Measurements from ENCODE around the gene ARHGEF9. TPM values are rescaled to one million over a fixed set of nuclear protein-coding genes. Genes with fewer than 3 reads are reported as not detected.
"Not testable (repeated sequence)": the region's sequence is repeated elsewhere in the genome, so short reads cannot be mapped to it uniquely, and the experiment has no call there.

ARHGEF9 gene
- total RNA-seq, 1 donor from 2014 or later: 7.4 TPM

DNA sequence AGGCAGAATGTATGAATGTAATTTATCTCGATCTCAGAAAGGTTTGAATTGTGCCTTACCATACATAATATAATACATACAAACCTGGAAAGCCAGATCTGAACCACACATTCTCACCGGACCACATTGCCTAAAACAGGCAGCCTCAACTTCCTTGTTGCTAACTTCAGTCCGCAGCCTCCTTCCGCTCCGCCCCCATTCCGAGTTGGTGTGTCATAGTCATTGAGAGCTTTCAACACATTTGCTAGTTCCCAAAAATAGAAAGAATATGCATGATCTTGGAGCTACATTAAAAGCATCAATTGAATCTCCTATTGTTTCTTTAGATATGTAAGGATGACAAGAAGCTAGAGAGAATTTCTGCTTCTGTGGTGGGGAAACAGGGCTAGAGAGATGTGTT lies 127.2 kb downstream of the ARHGEF9 start:
- FAIRE-seq: no peak
- H3K4me3 ChIP-seq (ENCODE audit: low read depth, low read length): no peak overlapping the region
- TF ChIP-seq, protein P1, sequence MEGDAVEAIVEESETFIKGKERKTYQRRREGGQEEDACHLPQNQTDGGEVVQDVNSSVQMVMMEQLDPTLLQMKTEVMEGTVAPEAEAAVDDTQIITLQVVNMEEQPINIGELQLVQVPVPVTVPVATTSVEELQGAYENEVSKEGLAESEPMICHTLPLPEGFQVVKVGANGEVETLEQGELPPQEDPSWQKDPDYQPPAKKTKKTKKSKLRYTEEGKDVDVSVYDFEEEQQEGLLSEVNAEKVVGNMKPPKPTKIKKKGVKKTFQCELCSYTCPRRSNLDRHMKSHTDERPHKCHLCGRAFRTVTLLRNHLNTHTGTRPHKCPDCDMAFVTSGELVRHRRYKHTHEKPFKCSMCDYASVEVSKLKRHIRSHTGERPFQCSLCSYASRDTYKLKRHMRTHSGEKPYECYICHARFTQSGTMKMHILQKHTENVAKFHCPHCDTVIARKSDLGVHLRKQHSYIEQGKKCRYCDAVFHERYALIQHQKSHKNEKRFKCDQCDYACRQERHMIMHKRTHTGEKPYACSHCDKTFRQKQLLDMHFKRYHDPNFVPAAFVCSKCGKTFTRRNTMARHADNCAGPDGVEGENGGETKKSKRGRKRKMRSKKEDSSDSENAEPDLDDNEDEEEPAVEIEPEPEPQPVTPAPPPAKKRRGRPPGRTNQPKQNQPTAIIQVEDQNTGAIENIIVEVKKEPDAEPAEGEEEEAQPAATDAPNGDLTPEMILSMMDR (IDR thresholded peaks at IDR 0.05; ENCODE audit: insufficient read depth, low read length, severe bottlenecking): no peak
- no peaks in the 10 kb centered on the region for H3K36me3 ChIP-seq (ENCODE audit: control insufficient read depth, insufficient read depth, low read length)
- no peaks in the 10 kb centered on the region for H3K27me3 ChIP-seq (ENCODE audit: control insufficient read depth, insufficient read depth, low read length)
- DNase-seq (ENCODE audit: low read depth): peak; percentile 63

DNA sequence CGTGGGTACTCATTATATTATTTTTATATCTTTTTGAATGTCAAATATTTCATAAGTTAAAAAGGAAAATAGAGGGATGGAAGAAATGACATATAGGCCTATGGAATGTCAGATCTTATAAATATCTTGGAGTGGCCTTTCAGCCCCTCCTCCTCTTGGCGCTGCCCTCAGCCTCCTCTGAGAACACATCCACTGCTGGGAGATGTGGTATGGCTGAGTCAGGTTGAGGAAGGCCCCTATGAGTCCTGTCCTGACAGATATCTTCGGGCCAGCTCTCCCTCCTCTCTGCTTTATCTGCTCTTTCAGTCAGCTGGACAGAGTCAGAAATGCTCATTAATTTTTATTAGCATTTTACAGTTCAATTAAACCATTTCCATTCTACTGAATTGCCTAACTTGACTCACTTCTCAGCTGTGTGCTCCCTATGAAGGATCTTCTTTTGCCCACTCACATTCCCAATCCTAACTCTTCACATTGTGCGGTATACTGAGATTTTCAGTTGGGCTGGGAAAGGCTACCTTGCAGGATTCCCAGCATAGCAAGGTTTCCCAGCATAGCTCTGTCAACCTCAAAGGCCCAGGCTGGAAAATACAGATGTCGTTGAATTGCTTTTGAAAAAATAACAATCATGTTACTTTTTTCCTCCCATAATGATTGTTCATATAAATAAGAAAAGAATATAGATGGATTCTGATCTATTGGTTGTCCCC lies 128.0 kb downstream of the ARHGEF9 start:
- Histone ChIP-seq H3K27me3 (ENCODE audit: control insufficient read depth, insufficient read depth, low read length) (no peaks in the 10 kb centered on the region), H3K36me3 (ENCODE audit: control insufficient read depth, insufficient read depth, low read length) (no peaks in the 10 kb centered on the region), H3K4me3 (ENCODE audit: low read depth, low read length) (no peak overlapping the region)
- TF ChIP-seq, protein P1 (IDR thresholded peaks at IDR 0.05; ENCODE audit: insufficient read depth, low read length, severe bottlenecking): no peak
- FAIRE-seq: no peak
- DNase-seq (ENCODE audit: low read depth): peak; percentile 43

DNA sequence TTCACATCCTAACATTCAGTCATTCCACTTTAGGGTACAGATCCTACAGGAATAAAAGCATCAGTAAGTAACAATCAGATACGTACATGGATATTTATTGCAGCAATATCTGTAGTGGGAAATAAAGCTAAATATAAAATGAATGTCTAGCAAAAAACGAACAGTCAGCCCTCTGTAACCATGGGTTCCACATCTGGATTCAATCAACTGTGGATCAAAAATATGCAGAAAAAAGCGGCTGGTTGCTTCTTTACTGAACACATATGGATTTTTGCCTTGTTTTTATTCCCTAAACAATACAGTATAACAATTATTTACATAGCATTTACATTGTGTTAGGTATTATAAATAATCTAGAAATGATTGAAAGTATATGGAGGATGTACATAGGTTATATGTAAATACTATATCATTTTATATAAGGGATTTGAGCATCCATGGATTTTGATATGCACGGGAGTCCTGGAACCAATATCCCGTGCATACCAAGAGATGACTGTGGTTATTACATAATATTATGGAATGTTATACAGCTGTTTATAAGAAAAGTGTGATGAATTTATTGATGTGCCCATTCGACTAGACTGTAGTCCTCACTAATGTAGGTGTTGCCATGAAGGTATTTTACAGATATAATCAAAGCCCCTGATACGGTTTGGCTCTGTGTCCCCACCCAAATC lies 132.8 kb downstream of the ARHGEF9 start:
- DNase-seq (ENCODE audit: low read depth) (no peak), FAIRE-seq (no peak)
- Histone ChIP-seq H3K27me3 (ENCODE audit: control insufficient read depth, insufficient read depth, low read length) (no peaks in the 10 kb centered on the region), H3K4me3 (ENCODE audit: low read depth, low read length) (no peak overlapping the region), H3K36me3 (ENCODE audit: control insufficient read depth, insufficient read depth, low read length) (no peaks in the 10 kb centered on the region)
- TF ChIP-seq, protein P1 (IDR thresholded peaks at IDR 0.05; ENCODE audit: insufficient read depth, low read length, severe bottlenecking): no peak

DNA sequence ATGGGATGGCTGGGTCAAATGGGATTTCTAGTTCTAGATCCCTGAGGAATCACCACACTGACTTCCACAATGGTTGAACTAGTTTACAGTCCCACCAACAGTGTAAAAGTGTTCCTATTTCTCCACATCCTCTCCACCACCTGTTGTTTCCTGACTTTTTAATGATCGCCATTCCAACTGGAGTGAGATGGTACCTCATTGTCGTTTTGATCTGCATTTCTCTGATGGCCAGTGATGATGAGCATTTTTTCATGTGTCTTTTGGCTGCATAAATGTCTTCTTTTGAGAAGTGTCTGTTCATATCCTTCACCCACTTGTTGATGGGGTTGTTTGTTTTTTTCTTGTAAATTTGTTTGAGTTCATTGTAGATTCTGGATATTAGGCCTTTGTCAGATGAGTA lies 139.3 kb downstream of the ARHGEF9 start:
- not testable (repeated sequence) for H3K36me3 ChIP-seq (ENCODE audit: control insufficient read depth, insufficient read depth, low read length); DNase-seq (ENCODE audit: low read depth); H3K4me3 ChIP-seq (ENCODE audit: low read depth, low read length); H3K27me3 ChIP-seq (ENCODE audit: control insufficient read depth, insufficient read depth, low read length); FAIRE-seq

DNA sequence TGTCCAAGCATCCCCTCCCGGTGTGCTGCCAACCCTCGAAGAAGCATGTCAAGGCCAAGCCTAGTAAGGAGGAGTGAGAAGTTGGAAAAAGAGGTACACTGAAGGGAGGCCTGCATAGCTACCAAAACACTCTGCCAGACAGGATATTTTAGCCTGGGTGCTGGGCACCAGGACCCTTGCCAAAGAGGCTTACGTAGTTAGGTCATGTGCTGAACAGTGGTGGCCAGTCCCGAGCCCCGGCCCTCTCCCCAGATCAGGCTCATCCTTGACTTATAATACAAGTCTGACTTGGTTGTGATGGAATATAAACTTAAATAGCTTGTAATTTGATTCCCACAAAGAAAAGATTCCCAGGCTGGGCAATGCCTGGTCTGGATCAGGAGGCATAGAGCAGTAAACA lies 149.3 kb downstream of the ARHGEF9 start:
- no peaks in the 10 kb centered on the region for H3K36me3 ChIP-seq (ENCODE audit: control insufficient read depth, insufficient read depth, low read length)
- FAIRE-seq (no peak), DNase-seq (ENCODE audit: low read depth) (no peak)
- no peak overlapping the region for H3K4me3 ChIP-seq (ENCODE audit: low read depth, low read length)
- TF ChIP-seq, protein P1 (IDR thresholded peaks at IDR 0.05; ENCODE audit: insufficient read depth, low read length, severe bottlenecking): no peak
- H3K27me3 ChIP-seq (ENCODE audit: control insufficient read depth, insufficient read depth, low read length): no peaks in the 10 kb centered on the region

DNA sequence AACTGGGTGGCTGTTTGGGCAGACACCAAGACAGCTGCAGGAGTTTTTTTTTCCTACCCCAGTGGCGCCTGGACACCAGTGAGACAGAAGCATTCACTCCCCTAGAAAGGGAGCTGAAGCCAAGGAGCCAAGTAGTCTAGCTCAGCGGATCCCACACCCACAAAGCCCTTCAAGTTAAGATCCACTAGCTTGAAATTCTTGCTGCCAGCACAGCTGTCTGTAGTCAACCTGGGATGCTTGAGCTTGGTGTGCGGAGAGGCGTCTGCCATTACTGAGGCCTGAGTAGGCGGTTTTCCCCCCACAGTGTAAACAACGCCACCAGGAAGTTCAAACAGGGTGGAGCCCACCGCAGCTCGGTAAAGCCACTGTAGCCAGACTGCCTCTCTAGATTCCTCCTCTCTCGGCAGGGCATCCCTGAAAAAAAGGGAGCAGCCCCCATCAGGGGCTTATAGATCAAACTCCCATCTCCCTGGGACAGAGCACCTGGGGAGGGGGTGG lies 171.4 kb downstream of the ARHGEF9 start:
- DNase-seq (ENCODE audit: low read depth): no peak
- FAIRE-seq: no peak

More for the DNA sequence above, 171.4 kb downstream of the ARHGEF9 start:
- Histone ChIP-seq H3K27me3 (ENCODE audit: control insufficient read depth, insufficient read depth, low read length) (no peaks in the 10 kb centered on the region), H3K36me3 (ENCODE audit: control insufficient read depth, insufficient read depth, low read length) (no peaks in the 10 kb centered on the region), H3K4me3 (ENCODE audit: low read depth, low read length) (no peak overlapping the region)
- TF ChIP-seq, protein P1 (IDR thresholded peaks at IDR 0.05; ENCODE audit: insufficient read depth, low read length, severe bottlenecking): no peak
